ENCODE results near the gene KDM8. TPM values are rescaled to one million over a fixed set of nuclear protein-coding genes. Genes with fewer than 3 reads are reported as not detected.
A peak's percentile ranks its signal among the peaks of the same experiment; 100 is the strongest.

Gene KDM8
- total RNA-seq, 1 experiment from 2014 or later: 15.5 TPM

DNA sequence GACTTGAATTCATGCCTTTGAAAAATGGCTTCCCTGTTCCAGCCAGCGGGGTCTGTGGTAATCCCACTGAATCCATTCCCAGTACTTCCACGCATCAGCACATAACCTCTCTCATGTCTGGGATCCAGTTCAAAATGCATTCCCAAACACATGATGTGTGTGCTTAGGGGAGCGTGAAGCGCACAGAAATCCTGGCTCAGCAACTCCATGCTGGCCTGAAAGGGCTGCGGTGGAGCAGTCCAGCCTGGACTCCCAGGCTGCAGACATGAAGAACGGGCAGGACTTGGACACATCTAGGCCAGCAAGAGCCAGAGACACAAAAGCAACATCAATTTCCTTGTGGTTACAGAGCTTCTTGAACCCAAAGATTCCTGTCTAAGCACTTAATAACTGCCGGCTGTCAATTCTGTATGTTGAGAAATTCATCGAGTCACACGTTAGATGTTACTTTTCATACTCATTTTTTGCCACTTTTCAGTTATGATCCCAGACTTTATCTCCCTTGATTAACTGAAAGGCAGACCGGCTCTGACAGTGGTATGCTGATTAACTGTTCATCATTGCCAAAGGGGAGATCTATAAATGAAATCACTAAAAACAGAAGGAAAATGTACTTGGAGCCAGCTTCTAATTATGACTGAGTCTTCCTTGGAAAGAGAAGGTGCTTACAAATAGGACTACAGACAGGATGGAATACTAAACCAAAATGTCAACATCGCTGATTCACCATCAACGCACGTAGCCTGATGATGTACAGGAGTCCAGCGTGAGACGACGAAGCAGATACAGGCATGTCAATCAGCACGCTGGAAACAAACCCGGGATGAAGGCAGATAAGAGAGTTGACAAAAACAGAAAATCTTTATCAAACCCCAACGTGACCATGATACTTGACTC is 42.2 kb downstream of the KDM8 start:
- H3K18ac ChIP-seq (ENCODE audit: insufficient read length, low read depth, low read length): no peak overlapping the region

More for the DNA sequence above, 42.2 kb downstream of the KDM8 start:
- Mint-ChIP-seq H3K36me3 (ENCODE audit: insufficient read depth in 1 of 3, low read depth in 3 of 3) (no peaks in the 10 kb centered on the region), H3K27me3 (ENCODE audit: low read depth) (no peaks in the 10 kb centered on the region), H3K27ac (no peak overlapping the region; a peak in 1 of 7 replicates), H3K4me1 (peaks cover 11 to 19% of the 10 kb centered on the region in 2 experiments), H3K9me3 (no peaks in the 10 kb centered on the region), H3K4me3 (no peak overlapping the region)
- Histone ChIP-seq H3K27me3 (ENCODE audit: insufficient read depth, low read length) (no peaks in the 10 kb centered on the region), H3K4me2 (ENCODE audit: insufficient read depth, insufficient read length, low read length) (no peak overlapping the region), H4K5ac (ENCODE audit: insufficient read length, low read depth, low read length) (no peak overlapping the region), H2AK5ac (ENCODE audit: insufficient read length, low read length) (no peak overlapping the region), H2BK5ac (ENCODE audit: insufficient read length, low read length) (no peak overlapping the region), H3T11ph (ENCODE audit: low read length) (no peak overlapping the region), H3K56ac (ENCODE audit: insufficient read length, low read depth, low read length) (no peak overlapping the region), H2BK20ac (ENCODE audit: low read depth, low read length, poor library complexity, severe bottlenecking) (no peak overlapping the region), H4K91ac (ENCODE audit: insufficient read length, low read depth, low read length) (no peak overlapping the region), H3K4me1 (ENCODE audit: insufficient read depth, low read length) (peaks cover 4% of the 10 kb centered on the region; the same call in 1 of the 2 replicates), H3K23me2 (ENCODE audit: insufficient read length, low read depth, low read length, poor library complexity, severe bottlenecking) (no peaks in the 10 kb centered on the region), H4K8ac (replicated peaks; ENCODE audit: insufficient read length, low read depth, low read length) (no peak overlapping the region), H2BK15ac (ENCODE audit: low read depth, low read length) (no peak overlapping the region), H3K23ac (ENCODE audit: insufficient read length, low read depth, low read length) (no peak overlapping the region), H3K79me1 (ENCODE audit: insufficient read depth, low read depth, low read length, poor library complexity, severe bottlenecking) (no peaks in the 10 kb centered on the region), H4K20me1 (ENCODE audit: control insufficient read depth, insufficient read depth, insufficient read length) (no peaks in the 10 kb centered on the region), H3K9ac (ENCODE audit: extremely low read depth, insufficient read length, low read length) (no peak overlapping the region), H3K9me3 (ENCODE audit: control insufficient read depth, low read depth, low read length) (no peaks in the 10 kb centered on the region), H3K4ac (ENCODE audit: low read depth, low read length) (no peak overlapping the region), H3K79me2 (ENCODE audit: insufficient read depth, low read length) (no peaks in the 10 kb centered on the region), H3K27ac (ENCODE audit: insufficient read length, low read depth, low read length) (no peak overlapping the region), H2BK120ac (ENCODE audit: low read depth, low read length, poor library complexity, severe bottlenecking) (no peak overlapping the region), H2BK12ac (ENCODE audit: insufficient read length, low read depth, low read length) (no peak overlapping the region), H2AFZ (ENCODE audit: low read length) (no peak overlapping the region), H3K14ac (ENCODE audit: insufficient read depth, low read length) (no peak overlapping the region)
- no peak for TF ChIP-seq CTCF (conservative IDR thresholded peaks at IDR 0.05)
- DNase-seq: peak; percentile 9
- WGBS (ENCODE audit: extremely low coverage, insufficient read length, low lambda C conversion rate): no CpG with 5 or more reads among the region's 19 CpGs
